ENCODE measurements around the gene RAB42. TPM values are rescaled to one million over a fixed set of nuclear protein-coding genes. Genes with fewer than 3 reads are reported as not detected.

The RAB42 gene
- total and polyA plus RNA-seq, 10 of the 15 experiments (the other 5 are each of a cell fraction or from before 2014, with no cell fraction given): 0.16 to 4.5 (median 0.49) TPM

GRCh38 chr1:28581531-28582247, 10.4 kb upstream of the RAB42 start (continued):
- no peak for TF ChIP-seq CEBPZ (IDR thresholded peaks at IDR 0.05; ENCODE audit: low read depth, low read length)
- TF ChIP-seq EP300 (IDR thresholded peaks at IDR 0.05; ENCODE audit: borderline replicate concordance in 1 of 2, control insufficient read depth in 1 of 2, low read depth in 2 of 2, low read length in 2 of 2): 0 out of 4 replicates have a peak, but pooled peaks of 1 of the 2 experiments have one; percentile 22
- TF ChIP-seq ZBTB40 (IDR thresholded peaks at IDR 0.05; ENCODE audit: borderline replicate concordance): 0 out of 2 replicates have a peak, but pooled peaks have one; percentile 29
- no peak for TF ChIP-seq PRDM15 (CRISPR knock-in tag; IDR thresholded peaks at IDR 0.05)
- peak; percentile 75 for TF ChIP-seq SP1 (IDR thresholded peaks at IDR 0.05; ENCODE audit: low read depth, low read length)
- peak; percentile 92 for TF ChIP-seq MLLT1 (IDR thresholded peaks at IDR 0.05)
- TF ChIP-seq PML (IDR thresholded peaks at IDR 0.05; ENCODE audit: low read length): peak; percentile 100
- no peak; the same call in 1 of the 2 replicates for TF ChIP-seq USF2 (IDR thresholded peaks at IDR 0.05; ENCODE audit: borderline replicate concordance, low read depth, low read length)
- peak; percentile 35 to 61 for TF ChIP-seq EGR1 (IDR thresholded peaks at IDR 0.05; ENCODE audit: borderline replicate concordance in 1 of 2, low read depth in 2 of 2, low read length in 2 of 2)
- TF ChIP-seq HCFC1 (IDR thresholded peaks at IDR 0.05; ENCODE audit: low read length): peak; percentile 96
- no peak for TF ChIP-seq MYB (IDR thresholded peaks at IDR 0.05; ENCODE audit: borderline replicate concordance, low read depth, low read length)

Measured in GM12878 (cell line).